Chondrocyte (in vitro differentiated cells): ENCODE measurements around the gene CLASP1. TPM values are rescaled to one million over a fixed set of nuclear protein-coding genes. Genes with fewer than 3 reads are reported as not detected.
"Not testable (repeated sequence)": the region's sequence is repeated elsewhere in the genome, so short reads cannot be mapped to it uniquely, and the experiment has no call there.

Experiments
- DNase-seq: peaks from one replicate; pipeline ENCODE4 v3.0.0; 2021; ENCODE audit warnings: mixed read lengths, low spot score
- H3K27ac Mint-ChIP-seq: one replicate; pipeline ENCODE4 v1.8.0; 2021; ENCODE audit warnings: mild to moderate bottlenecking, moderate library complexity, mixed read lengths; ENCODE audit not compliant: unreplicated experiment
- H3K27me3 Mint-ChIP-seq: 2 replicates; pipeline ENCODE4 v1.8.0; 2021; ENCODE audit warnings: low read depth, mixed read lengths
- H3K36me3 Mint-ChIP-seq: 2 replicates; pipeline ENCODE4 v1.8.0; 2021; ENCODE audit warnings: low read depth, mixed read lengths
- H3K4me1 Mint-ChIP-seq: 2 replicates; pipeline ENCODE4 v1.8.0; 2021; ENCODE audit warnings: low read depth, mild to moderate bottlenecking, mixed read lengths
- H3K4me3 Mint-ChIP-seq: one replicate; pipeline ENCODE4 v1.8.0; 2021; ENCODE audit warnings: mild to moderate bottlenecking, moderate library complexity, mixed read lengths; ENCODE audit not compliant: unreplicated experiment
- H3K9me3 Mint-ChIP-seq: 2 replicates; pipeline ENCODE4 v1.8.0; 2021; ENCODE audit warnings: low read depth, mixed read lengths
- total RNA-seq: library from RNA; stranded (reverse); gene quantifications from 3 replicates; pipeline ENCODE4 v1.2.1, GENCODE V29; 2021
- TF ChIP-seq, protein P1 (sequence below): fragments of 200-600 bp; sonication (generic); IDR thresholded peaks from 2 replicates; pipeline ENCODE4 v1.5.0; 2021; ENCODE audit warnings: antibody characterized with exemption, mild to moderate bottlenecking, moderate library complexity

The CLASP1 gene
- total RNA-seq, 1 donor from 2014 or later = 56.0 TPM

GRCh38 chr2:121561617-121562268 is 87.5 kb downstream of the CLASP1 start:
- Mint-ChIP-seq H3K36me3 (peaks cover 2% of the 10 kb centered on the region), H3K9me3 (no peaks in the 10 kb centered on the region), H3K4me3 (no peak overlapping the region), H3K27ac (no peak overlapping the region), H3K4me1 (peaks cover 32% of the 10 kb centered on the region), H3K27me3 (no peaks in the 10 kb centered on the region)
- no peak for DNase-seq
- TF ChIP-seq, protein P1, sequence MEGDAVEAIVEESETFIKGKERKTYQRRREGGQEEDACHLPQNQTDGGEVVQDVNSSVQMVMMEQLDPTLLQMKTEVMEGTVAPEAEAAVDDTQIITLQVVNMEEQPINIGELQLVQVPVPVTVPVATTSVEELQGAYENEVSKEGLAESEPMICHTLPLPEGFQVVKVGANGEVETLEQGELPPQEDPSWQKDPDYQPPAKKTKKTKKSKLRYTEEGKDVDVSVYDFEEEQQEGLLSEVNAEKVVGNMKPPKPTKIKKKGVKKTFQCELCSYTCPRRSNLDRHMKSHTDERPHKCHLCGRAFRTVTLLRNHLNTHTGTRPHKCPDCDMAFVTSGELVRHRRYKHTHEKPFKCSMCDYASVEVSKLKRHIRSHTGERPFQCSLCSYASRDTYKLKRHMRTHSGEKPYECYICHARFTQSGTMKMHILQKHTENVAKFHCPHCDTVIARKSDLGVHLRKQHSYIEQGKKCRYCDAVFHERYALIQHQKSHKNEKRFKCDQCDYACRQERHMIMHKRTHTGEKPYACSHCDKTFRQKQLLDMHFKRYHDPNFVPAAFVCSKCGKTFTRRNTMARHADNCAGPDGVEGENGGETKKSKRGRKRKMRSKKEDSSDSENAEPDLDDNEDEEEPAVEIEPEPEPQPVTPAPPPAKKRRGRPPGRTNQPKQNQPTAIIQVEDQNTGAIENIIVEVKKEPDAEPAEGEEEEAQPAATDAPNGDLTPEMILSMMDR = no peak

GRCh38 chr2:121558329-121558728 is 90.9 kb downstream of the CLASP1 start:
- Mint-ChIP-seq H3K9me3 (no peaks in the 10 kb centered on the region), H3K36me3 (no peaks in the 10 kb centered on the region), H3K4me3 (no peak overlapping the region), H3K27ac (no peak overlapping the region), H3K27me3 (no peaks in the 10 kb centered on the region), H3K4me1 (peaks cover 24% of the 10 kb centered on the region)
- DNase-seq = no peak
- TF ChIP-seq, protein P1 = no peak

DNA sequence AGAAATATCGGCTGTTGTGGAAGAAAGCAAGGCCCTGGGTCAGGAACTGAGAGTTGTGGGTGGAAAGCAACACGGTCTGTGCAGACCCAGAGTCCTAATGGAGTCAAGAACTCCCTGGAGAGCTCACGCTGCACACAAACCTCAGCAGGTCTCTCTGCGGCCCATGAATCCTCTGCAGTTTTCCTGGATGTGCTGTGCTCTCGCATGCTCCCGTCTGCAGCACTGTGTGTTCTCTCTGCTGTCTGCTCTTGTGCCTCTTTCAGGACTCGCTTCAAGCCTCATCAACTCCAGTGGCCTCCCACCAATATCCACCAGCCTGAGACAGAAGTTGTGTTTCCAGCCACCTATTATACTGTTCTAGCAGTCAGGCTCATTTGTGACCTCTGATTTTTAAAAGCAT is 94.3 kb downstream of the CLASP1 start:
- peaks cover 3% of the 10 kb centered on the region for H3K36me3 Mint-ChIP-seq
- H3K4me1 Mint-ChIP-seq = peaks cover 10% of the 10 kb centered on the region
- no peak overlapping the region for H3K27ac Mint-ChIP-seq
- DNase-seq = no peak
- no peaks in the 10 kb centered on the region for H3K27me3 Mint-ChIP-seq
- no peak overlapping the region for H3K4me3 Mint-ChIP-seq
- H3K9me3 Mint-ChIP-seq = peaks cover 7% of the 10 kb centered on the region
- TF ChIP-seq, protein P1 = no peak

- Mint-ChIP-seq H3K36me3 (peaks cover 12% of the 10 kb centered on the region), H3K4me1 (peaks cover 16% of the 10 kb centered on the region), H3K9me3 (peaks cover 26% of the 10 kb centered on the region)
- not testable (repeated sequence) for DNase-seq, H3K27ac Mint-ChIP-seq, H3K4me3 Mint-ChIP-seq, H3K27me3 Mint-ChIP-seq
Measured at GRCh38 chr2:121552477-121553180, 96.6 kb downstream of the CLASP1 start.

DNA sequence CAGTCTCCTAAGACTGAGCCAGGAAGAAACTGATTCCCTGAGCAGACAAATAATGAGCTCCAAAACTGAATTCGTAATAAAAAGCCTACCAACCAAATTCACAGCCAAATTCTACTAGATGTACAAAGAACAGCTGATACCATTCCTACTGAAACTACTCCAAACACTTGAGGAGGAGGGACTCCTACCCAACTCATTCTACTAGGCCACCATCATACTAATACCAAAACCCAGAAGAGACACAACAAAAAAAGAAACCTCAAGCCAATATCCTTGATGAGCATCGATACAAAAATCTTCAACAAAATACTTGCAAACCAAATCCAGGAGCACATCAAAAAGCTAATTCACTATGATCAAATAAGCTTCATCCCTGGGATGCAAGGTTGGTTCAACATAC is 98.6 kb downstream of the CLASP1 start:
- no peak overlapping the region for H3K4me3 Mint-ChIP-seq
- TF ChIP-seq, protein P1 = no peak
- peaks cover 26% of the 10 kb centered on the region for H3K9me3 Mint-ChIP-seq
- no peak overlapping the region for H3K27ac Mint-ChIP-seq
- DNase-seq = no peak
- peaks cover 13% of the 10 kb centered on the region for H3K4me1 Mint-ChIP-seq
- peaks cover 12% of the 10 kb centered on the region for H3K36me3 Mint-ChIP-seq
- H3K27me3 Mint-ChIP-seq = no peaks in the 10 kb centered on the region
